Fibroblast of peridontal ligament (primary cell): ENCODE results near the gene NEUROD4.

Source experiments
- DNase-seq: peaks from one replicate; pipeline ENCODE4 v3.0.0-alpha.2; 2010; ENCODE audit errors: extremely low read depth

The NEUROD4 gene

GRCh38 chr12:55060470-55060869, 40.7 kb downstream of the NEUROD4 start:
- no peak for DNase-seq

- DNase-seq: no peak
These were observed 41.2 kb downstream of the NEUROD4 start for GRCh38 chr12:55061024-55061423.

GRCh38 chr12:55063291-55063690, 43.5 kb downstream of the NEUROD4 start:
- no peak for DNase-seq

- no peak for DNase-seq
These were observed 45.8 kb downstream of the NEUROD4 start for GRCh38 chr12:55065535-55065934.

DNA sequence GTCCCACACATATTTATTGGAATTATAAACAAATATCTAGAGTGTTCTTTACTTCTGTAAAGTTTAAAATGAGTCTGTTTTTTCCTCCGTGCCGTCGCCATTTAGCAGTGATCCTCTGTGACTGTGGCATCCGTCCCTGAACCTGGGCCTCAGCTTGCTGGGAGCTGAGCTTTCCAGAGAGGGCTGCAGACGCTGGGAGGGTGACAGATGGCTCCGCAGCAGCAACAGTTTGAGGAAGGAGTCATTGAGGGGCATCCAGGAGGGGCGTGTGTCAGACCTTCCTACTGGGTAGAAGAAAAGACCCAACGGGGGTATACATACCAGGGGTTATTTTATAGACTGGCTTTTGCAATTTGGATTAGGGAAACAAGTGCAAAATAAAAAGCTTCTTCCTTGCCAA, 47.9 kb downstream of the NEUROD4 start:
- no peak for DNase-seq

GRCh38 chr12:55068416-55069010, 48.7 kb downstream of the NEUROD4 start:
- peak; percentile 50 for DNase-seq

- no peak for DNase-seq
These were observed 52.3 kb downstream of the NEUROD4 start for GRCh38 chr12:55072083-55072482.

GRCh38 chr12:55073043-55074022, 53.6 kb downstream of the NEUROD4 start:
- DNase-seq: peak; percentile 77

GRCh38 chr12:55074806-55075205, 55.0 kb downstream of the NEUROD4 start:
- DNase-seq: no peak
